OCI-LY1 (cell line): Measurements from ENCODE around the gene PLAAT5.
"Not testable (repeated sequence)": the region's sequence is repeated elsewhere in the genome, so short reads cannot be mapped to it uniquely, and the experiment has no call there.

Source experiments
- EZH2 ChIP-seq: fragments of 200-600 bp; sonication (generic), shearing (Covaris generic); IDR thresholded peaks from 2 replicates; pipeline ENCODE4 v1.8.0; 2017; ENCODE audit warnings: borderline replicate concordance, mixed run types, mild to moderate bottlenecking, antibody characterized with exemption, low read length, moderate library complexity, mixed read lengths
- TF ChIP-seq, protein P1 (sequence below): fragments of 200-600 bp; sonication (generic), shearing (Covaris generic); IDR thresholded peaks from 2 replicates; pipeline ENCODE4 v1.5.1; 2017; ENCODE audit warnings: mild to moderate bottlenecking, antibody characterized with exemption, low read length, moderate library complexity, mixed read lengths

- TF ChIP-seq, protein P1, sequence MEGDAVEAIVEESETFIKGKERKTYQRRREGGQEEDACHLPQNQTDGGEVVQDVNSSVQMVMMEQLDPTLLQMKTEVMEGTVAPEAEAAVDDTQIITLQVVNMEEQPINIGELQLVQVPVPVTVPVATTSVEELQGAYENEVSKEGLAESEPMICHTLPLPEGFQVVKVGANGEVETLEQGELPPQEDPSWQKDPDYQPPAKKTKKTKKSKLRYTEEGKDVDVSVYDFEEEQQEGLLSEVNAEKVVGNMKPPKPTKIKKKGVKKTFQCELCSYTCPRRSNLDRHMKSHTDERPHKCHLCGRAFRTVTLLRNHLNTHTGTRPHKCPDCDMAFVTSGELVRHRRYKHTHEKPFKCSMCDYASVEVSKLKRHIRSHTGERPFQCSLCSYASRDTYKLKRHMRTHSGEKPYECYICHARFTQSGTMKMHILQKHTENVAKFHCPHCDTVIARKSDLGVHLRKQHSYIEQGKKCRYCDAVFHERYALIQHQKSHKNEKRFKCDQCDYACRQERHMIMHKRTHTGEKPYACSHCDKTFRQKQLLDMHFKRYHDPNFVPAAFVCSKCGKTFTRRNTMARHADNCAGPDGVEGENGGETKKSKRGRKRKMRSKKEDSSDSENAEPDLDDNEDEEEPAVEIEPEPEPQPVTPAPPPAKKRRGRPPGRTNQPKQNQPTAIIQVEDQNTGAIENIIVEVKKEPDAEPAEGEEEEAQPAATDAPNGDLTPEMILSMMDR, result not testable (repeated sequence)
- TF ChIP-seq EZH2, result not testable (repeated sequence)
These were observed 37.8 kb upstream of the PLAAT5 start for GRCh38 chr11:63528729-63529278.
